ENCODE data around the gene ZNF446. TPM values are rescaled to one million over a fixed set of nuclear protein-coding genes. Genes with fewer than 3 reads are reported as not detected.

ZNF446 gene
- total and polyA plus RNA-seq, 9 of the 15 experiments (the other 6 are each of a cell fraction or from before 2014, with no cell fraction given), result 0.07 to 4.8 (median 1.2) TPM

DNA sequence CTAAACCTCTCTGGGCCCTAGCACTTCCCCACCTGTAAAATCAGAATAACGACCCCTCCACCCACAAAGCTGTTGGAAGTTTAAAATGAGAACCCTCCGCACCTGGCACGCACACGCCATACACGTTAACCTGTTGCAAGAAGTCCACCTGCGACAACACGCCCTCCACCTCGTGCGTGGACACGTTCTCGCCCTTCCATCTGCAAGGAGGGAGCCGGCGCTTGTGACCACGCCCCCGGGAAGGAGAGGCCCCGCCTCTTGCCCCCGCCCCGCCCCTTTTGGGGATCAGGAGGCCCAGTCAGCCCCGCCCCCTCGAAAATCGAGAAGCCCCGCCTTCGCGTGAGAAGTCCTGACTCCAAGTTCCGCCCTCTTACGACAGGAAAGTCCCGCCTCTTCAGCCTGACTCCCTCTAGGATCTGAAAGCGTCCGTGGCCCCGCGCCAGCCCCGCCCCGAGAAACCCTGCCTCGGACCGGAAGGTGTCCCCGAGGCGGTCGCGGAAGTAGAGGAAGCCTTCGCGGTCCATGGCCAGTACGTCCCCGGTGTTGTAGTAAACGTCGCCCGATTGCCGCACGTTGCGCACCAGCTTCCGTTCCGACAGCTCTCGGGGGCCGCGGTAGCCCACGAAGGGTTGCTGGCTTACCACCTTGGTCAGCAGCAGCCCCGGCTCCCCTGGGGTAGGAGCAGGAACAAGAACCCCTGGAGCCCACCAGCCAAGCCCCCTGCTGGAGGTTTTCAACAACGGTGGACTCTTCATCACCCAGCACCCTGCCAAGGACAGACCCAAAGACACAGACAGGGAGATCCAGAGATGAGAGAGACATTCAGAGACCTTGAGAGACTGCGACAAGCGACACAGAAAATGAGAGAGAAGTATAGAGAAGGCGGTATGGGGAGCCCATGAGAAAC lies 23.1 kb downstream of the ZNF446 start (continued):
- TF ChIP-seq, protein P1, sequence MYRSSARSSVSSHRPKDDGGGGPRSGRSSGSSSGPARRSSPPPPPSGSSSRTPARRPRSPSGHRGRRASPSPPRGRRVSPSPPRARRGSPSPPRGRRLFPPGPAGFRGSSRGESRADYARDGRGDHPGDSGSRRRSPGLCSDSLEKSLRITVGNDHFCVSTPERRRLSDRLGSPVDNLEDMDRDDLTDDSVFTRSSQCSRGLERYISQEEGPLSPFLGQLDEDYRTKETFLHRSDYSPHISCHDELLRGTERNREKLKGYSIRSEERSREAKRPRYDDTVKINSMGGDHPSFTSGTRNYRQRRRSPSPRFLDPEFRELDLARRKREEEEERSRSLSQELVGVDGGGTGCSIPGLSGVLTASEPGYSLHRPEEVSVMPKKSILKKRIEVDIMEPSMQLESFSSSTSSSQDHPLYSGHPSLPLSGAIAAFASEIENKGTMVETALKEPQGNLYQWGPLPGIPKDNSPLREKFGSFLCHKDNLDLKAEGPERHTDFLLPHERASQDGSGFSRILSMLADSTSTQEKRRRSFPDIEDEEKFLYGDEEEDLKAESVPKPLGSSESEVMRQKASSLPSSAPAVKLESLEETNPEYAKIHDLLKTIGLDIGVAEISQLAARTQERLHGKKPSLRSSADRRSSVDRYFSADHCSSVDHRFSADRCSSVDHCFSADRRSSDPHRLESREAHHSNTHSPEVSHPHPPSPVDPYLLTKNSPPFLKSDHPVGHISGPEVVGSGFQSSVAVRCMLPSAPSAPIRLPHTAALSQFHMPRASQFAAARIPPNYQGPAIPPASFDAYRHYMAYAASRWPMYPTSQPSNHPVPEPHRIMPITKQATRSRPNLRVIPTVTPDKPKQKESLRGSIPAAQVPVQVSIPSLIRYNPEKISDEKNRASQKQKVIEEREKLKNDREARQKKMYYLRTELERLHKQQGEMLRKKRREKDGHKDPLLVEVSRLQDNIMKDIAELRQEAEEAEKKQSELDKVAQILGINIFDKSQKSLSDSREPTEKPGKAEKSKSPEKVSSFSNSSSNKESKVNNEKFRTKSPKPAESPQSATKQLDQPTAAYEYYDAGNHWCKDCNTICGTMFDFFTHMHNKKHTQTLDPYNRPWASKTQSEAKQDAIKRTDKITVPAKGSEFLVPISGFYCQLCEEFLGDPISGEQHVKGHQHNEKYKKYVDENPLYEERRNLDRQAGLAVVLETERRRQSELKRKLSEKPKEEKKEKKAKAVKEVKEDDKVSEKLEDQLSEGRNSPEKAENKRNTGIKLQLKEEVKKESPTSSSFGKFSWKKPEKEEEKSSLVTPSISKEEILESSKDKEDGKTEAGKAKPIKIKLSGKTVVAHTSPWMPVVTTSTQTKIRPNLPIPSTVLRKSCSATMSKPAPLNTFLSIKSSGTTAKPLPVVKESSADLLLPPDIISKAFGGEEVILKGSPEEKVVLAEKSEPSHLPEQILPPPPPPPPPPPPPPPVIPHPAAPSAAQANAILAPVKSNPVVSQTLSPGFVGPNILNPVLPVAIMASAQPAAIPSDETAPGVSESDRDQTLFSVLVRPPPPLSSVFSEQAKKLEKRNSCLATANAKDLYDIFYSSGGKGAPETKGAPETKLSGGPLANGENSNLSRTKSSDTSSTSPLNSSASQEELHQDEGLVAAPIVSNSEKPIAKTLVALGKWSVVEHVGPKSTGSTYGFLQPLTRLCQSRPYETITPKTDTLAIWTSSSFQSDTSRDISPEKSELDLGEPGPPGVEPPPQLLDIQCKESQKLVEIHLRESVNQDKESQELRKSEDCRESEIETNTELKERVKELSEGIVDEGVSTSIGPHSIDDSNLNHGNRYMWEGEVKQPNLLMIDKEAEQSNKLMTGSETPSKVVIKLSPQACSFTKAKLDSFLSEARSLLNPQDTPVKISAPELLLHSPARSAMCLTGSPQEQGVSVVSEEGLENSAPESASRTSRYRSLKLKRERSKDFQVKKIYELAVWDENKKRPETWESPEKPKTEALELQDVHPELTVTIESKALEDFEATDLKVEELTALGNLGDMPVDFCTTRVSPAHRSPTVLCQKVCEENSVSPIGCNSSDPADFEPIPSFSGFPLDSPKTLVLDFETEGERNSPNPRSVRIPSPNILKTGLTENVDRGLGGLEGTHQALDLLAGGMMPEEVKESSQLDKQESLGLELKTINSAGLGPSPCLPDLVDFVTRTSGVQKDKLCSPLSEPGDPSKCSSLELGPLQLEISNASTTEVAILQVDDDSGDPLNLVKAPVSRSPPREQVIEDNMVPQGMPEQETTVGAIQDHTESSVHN (IDR thresholded peaks at IDR 0.05; ENCODE audit: borderline replicate concordance in 1 of 2, low read depth in 1 of 2), result no peak
- TF ChIP-seq RBM39 (optimal IDR thresholded peaks at IDR 0.05; ENCODE audit: low read depth, low read length) (no peak), TARDBP (IDR thresholded peaks at IDR 0.05) (peak; percentile 82; the same call in 1 of the 2 replicates), MTA1 (IDR thresholded peaks at IDR 0.05; ENCODE audit: borderline replicate concordance) (peak; percentile 62), ASH1L (IDR thresholded peaks at IDR 0.05; ENCODE audit: borderline replicate concordance, low read depth, partially characterized antibody) (no peak), MTA3 (IDR thresholded peaks at IDR 0.05; ENCODE audit: borderline replicate concordance) (peak; percentile 90; the same call in 1 of the 2 replicates), MAFG (tag; conservative IDR thresholded peaks at IDR 0.05) (no peak), WHSC1 (IDR thresholded peaks at IDR 0.05; ENCODE audit: low read length) (no peak), ZNF445 (CRISPR knock-in tag; IDR thresholded peaks at IDR 0.05; ENCODE audit: low read depth) (no peak), SREBF2 (CRISPR knock-in tag; IDR thresholded peaks at IDR 0.05) (no peak), MCM2 (IDR thresholded peaks at IDR 0.05; ENCODE audit: low read depth) (no peak), CEBPB (tag; IDR thresholded peaks at IDR 0.05) (no peak), NFE2L1 (tag; IDR thresholded peaks at IDR 0.05; ENCODE audit: borderline replicate concordance, low read depth) (no peak), JUNB (CRISPR knock-in tag; conservative IDR thresholded peaks at IDR 0.05) (no peak), HSF4 (CRISPR knock-in tag; IDR thresholded peaks at IDR 0.05; ENCODE audit: borderline replicate concordance) (no peak), CBX8 (IDR thresholded peaks at IDR 0.05; ENCODE audit: borderline replicate concordance, extremely low read depth, low read depth, low read length, poor library complexity, severe bottlenecking) (no peak), TCF7L2 (IDR thresholded peaks at IDR 0.05; ENCODE audit: low read depth, low read length) (no peak), TBP (optimal IDR thresholded peaks at IDR 0.05; ENCODE audit: low read depth, low read length) (peak; percentile 89), YY1 (IDR thresholded peaks at IDR 0.05; ENCODE audit: borderline replicate concordance in 1 of 3, control insufficient read depth in 1 of 3, extremely low read depth in 1 of 3, insufficient read depth in 3 of 3, insufficient read length in 1 of 3, insufficient replicate concordance in 2 of 3, low read depth in 1 of 3, low read length in 2 of 3) (peak in 2 of 3 experiments; percentile 68 to 74)
